ENCODE data around the gene BRD9.

BRD9 gene

GRCh38 chr5:905139-905642 lies 12.6 kb upstream of the BRD9 start:
- no peak for DNase-seq (ENCODE audit: low read depth in 1 of 2, low spot score in 1 of 2)

- no peak for DNase-seq (ENCODE audit: low read depth in 1 of 2, low spot score in 1 of 2)
Observed at GRCh38 chr5:903756-904096, 11.1 kb upstream of the BRD9 start.

- DNase-seq (ENCODE audit: low read depth in 1 of 2, low spot score in 1 of 2): no peak
Observed at GRCh38 chr5:902129-902916, 9.7 kb upstream of the BRD9 start.

GRCh38 chr5:900781-901180 lies 8.2 kb upstream of the BRD9 start:
- no peak for DNase-seq (ENCODE audit: low read depth in 1 of 2, low spot score in 1 of 2)

DNA sequence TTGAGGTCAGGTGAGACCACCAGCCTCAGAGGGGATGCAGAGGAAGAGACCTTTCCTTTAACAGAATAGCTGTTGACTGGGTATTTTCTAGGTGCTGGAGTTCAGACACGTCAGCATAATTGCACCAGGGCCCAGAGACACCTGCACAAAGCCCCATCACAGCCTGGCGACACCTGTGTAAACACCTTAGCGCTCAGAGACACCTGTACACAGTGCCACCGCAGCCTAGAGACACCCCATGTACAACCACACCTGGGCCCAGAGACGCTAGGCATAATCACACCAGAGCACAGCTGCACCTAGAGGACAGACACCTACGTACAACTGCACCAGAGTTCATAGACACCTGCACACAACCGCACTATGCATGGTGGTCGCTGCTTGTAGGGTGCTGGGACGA lies 1.1 kb upstream of the BRD9 start:
- no peak for DNase-seq (ENCODE audit: low read depth in 1 of 2, low spot score in 1 of 2)

DNA sequence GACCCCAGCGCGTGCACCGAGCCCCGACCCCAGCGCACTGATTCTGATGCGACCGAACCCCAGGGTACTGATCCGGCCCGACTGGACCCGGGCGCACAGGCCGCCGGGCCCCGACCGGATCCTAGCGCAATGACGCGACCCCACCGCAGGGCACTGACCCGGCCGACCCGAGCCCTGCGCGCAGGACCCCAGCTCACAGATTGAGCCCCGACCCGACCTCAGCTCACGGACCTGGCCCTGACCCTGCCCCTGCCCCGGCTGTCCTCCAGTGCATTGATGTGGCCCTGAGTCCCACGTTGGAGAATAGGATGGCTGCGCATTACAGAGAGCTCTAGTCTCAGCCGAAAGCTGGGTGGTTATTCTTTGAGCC lies 521 bp upstream of the BRD9 start:
- DNase-seq (ENCODE audit: low read depth in 1 of 2, low spot score in 1 of 2): no peak

- no peak for DNase-seq (ENCODE audit: low read depth in 1 of 2, low spot score in 1 of 2)
Observed at GRCh38 chr5:891837-892393, 686 bp downstream of the BRD9 start.

DNA sequence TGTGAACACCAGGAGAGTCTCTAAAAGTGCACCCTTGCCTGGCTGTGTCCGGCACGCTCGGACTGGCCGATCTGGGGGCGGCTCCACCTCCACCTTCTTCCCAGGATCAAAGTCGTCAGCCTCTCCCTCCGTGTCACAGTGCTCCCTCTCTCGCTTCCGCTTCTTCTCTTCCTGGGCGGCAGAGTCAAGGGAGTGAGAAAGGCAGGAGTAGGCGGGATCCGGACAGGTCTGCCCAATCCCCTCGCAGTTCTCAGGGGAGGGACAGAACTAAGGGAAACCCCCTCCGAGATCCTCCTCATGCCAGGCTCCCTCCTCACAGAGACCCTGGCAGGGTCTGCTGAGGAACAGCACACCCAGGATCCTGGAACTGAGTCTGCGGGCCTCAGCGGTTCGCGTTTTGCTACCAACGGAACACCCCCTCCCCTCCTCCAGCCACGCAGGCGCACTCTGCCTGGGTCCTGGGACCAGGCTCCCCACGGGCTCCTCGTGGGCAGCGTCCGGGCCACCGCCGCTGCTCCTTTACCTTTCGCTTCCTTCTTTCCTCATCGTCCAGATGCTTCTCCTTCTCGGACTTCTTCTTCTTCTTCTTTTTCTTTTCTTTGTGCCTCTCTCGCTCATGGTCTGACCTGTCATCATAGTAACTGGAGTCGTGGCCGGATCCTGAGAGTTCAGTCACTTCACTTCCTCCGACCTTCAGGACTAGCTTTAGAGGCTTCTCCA lies 1.3 kb downstream of the BRD9 start:
- DNase-seq (ENCODE audit: low read depth in 1 of 2, low spot score in 1 of 2): no peak

GRCh38 chr5:889075-889710 lies 3.4 kb downstream of the BRD9 start:
- no peak for DNase-seq (ENCODE audit: low read depth in 1 of 2, low spot score in 1 of 2)

DNA sequence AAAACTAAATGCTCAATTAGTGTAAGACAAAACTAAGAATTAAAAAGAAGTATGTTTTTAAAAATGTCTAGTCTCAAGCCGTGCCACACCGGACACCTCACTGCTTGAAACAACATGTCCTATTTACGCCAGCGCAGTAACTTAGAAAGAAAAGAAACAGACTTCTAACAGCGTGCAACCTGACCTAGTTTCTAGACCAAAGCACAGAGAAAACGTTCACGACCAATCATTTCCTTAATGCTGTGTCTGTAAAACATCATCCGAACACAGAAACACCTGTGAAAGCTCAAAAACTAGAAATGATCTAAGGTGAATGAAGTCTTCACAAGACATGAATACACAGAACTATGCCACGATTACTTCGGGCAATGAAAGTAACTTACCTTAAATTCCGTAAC lies 4.0 kb downstream of the BRD9 start:
- DNase-seq (ENCODE audit: low read depth in 1 of 2, low spot score in 1 of 2): no peak

DNA sequence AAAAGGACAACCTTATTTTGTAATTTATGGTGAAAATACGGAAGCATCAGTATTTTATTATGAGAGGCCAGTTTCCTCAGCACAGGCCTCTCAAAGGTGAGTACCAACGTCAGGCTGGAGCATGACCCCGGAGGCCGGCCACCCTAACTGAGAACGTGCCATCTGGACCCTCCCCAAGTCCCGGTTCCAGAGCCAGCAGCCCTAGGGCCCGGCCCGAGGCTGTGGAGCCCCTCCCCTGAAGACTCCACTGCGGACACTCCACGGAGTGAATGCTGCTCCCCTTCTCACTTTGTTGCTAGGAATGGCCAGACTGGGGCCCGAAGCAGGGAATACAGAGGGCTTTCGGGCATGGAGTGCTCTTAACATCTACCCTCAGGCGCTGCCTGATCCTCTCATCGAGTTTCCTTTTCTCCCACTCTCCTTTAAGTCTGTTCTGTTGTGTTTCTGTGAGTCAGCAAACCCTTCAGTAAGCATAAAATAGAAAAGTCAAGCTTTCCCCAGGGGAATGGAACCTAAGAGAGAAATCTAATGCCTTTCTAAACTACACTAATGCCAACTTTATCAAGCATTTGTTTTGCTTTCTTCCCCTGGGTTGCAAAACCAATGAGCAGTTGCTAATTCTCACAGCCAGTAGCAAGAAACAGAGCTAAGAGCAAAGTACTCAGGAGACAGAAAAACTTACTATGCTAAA lies 4.5 kb downstream of the BRD9 start:
- DNase-seq (ENCODE audit: low read depth in 1 of 2, low spot score in 1 of 2): no peak

DNA sequence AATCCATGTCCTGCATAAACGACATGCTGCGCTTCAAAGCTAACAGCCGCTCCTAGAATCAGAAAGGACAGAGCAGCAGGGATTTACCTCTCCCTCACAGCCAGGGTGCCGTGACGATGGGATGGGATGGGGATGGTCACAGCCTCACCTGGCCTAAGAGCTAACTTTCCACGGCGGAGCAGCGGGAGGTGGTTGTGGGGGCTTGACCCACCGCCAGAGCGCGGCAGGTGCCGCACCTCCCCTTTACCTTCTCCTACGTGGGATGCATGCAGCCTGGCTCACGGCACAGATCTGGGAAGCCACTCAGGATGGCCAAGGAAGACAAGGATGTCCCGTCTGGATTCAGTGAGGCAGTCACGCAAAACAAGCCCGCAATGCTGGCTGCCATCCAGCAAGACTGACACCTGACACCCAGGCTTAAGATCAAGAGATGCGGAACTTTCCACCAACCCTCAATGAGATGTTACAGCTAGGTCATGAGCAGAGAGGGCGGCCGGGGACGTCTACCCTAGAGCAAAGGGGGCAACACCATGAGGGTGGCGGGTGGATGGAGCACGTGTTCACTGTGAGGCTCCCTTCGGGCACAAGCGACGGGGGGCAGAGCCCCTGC lies 5.8 kb downstream of the BRD9 start:
- DNase-seq (ENCODE audit: low read depth in 1 of 2, low spot score in 1 of 2): no peak

GRCh38 chr5:886036-886435 lies 6.6 kb downstream of the BRD9 start:
- no peak for DNase-seq (ENCODE audit: low read depth in 1 of 2, low spot score in 1 of 2)

- no peak for DNase-seq (ENCODE audit: low read depth in 1 of 2, low spot score in 1 of 2)
Observed at GRCh38 chr5:885529-885928, 7.1 kb downstream of the BRD9 start.

DNA sequence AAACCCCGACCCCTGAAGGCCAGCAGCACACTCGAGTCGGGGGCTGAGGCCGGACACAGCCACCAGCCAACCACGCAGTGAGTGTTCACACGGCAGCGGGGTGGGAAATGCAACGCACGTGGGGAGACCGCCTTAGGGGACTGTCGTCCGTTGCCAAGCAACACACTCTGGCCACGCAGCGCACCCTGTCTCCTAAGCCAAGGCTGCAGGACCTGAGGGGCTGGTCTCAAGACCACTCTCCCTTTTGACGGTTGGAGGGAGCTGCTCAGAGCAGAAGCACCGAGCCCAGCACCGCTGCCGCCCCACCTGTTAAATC lies 7.5 kb downstream of the BRD9 start:
- DNase-seq (ENCODE audit: low read depth in 1 of 2, low spot score in 1 of 2): no peak

DNA sequence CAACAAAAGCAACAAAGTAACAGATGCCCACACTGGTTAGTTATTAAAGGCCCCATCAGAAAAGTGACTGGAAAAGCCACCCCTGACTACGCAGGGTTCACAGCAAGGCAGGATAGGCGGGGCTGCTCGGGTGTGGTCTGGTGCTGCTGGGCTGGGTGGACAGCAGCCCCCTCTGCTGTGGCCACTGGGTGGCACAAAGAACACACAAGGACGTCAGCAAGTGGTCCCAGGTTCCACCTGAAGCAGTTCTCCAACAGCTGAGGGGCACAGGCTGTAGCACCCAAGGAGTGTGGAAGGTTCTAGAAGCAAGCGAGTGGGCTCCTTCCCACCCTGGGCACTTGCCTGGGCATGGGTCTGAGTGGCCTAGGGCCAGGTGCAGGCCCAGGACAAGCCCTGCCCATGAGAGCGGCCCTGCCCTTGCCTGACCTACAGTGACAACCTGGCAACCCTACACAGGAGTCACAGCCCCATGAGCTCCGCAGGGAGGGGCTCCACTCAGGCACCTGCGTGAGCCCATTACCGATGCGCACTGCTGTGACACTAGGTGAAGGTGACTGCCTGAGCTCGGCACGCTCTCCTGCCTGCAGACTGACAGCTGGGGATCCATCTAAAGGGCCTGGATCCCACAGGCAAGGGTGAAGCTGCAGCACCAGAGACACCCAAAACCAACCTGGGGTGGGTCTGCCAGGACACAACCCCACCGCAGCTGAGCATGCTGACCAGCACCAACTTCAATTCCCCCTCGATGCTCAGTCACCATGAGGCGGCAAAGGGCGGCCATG lies 8.1 kb downstream of the BRD9 start:
- no peak for DNase-seq (ENCODE audit: low read depth in 1 of 2, low spot score in 1 of 2)

DNA sequence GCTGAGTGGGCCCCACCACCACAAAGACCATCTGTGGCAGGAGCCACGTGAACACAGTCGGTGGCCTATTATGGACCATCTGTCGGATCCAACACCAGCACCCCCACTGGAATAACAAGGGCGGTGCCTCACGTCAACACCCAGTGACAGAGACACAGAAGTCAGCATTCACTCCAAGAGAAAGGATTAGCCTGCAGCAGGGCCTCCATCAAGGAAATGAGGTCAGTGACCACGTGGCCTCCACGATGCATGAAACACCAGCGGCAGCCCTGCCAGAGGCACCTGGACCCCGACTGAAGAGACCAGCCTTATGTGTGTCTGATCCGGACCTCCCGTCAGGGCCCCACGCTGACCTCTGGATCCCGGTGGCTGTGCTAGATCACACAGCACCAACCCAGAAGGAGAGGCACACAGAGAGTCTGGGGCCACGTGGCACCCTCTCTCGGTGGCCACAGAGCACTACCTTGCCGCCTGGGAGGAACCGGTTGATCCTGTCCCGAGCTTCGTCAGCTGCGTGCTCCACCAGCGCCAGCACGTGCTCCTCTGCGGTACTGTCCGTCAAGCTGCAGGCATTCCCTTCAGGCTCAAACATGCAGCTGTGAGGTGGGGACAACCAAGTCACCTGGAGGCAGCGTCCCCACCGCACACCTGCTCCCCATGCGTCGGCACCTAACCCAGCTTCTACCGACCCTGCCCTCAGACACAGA lies 9.0 kb downstream of the BRD9 start:
- no peak for DNase-seq (ENCODE audit: low read depth in 1 of 2, low spot score in 1 of 2)

- no peak for DNase-seq (ENCODE audit: low read depth in 1 of 2, low spot score in 1 of 2)
Observed at GRCh38 chr5:882253-883183, 10.1 kb downstream of the BRD9 start.

- no peak for DNase-seq (ENCODE audit: low read depth in 1 of 2, low spot score in 1 of 2)
Observed at GRCh38 chr5:881551-881935, 11.1 kb downstream of the BRD9 start.

Measured in stimulated activated CD4-positive, alpha-beta T cell treated with anti-CD3 and anti-CD28 coated beads, Interleukin-15, amount 100 ng/mL, for 1 hour (primary cell).